Ovary (tissue), 9 donors: ENCODE results near the gene IL1R1. TPM values are rescaled to one million over a fixed set of nuclear protein-coding genes. Genes with fewer than 3 reads are reported as not detected.

Source experiments
- DNase-seq, 5 donors: peaks; one replicate each; pipeline ENCODE4 v3.0.0-alpha.2; 2019 to 2020
- H3K27ac ChIP-seq, 2 donors: fragments of 200-600 bp; one replicate each; pipeline versions ENCODE4 v1.5.1 to v1.8.0; 2019 to 2022
- H3K27me3 ChIP-seq: fragments of 200-600 bp; one replicate; pipeline ENCODE4 v1.8.0; 2022
- H3K36me3 ChIP-seq: fragments of 200-600 bp; sonication (generic); one replicate; pipeline ENCODE4 v1.5.1; 2019
- H3K4me1 ChIP-seq: one replicate; pipeline ENCODE4 v1.8.1; 2013; ENCODE audit warnings: mild to moderate bottlenecking, moderate library complexity; ENCODE audit not compliant: insufficient read depth
- H3K4me3 ChIP-seq: fragments of 200-600 bp; sonication (generic); one replicate; pipeline ENCODE4 v1.5.1; 2017
- H3K9me3 ChIP-seq, 2 donors: fragments of 200-600 bp in 1 of 2; sonication (generic) in 1 of 2; one replicate each; pipeline versions ENCODE4 v1.5.1 to v1.8.1; 2013 to 2019; ENCODE audit warnings: mild to moderate bottlenecking in 1 of 2, moderate library complexity in 1 of 2
- CTCF ChIP-seq, 3 donors: fragments of 450-650 bp in 2 of 3; fragments of 200-600 bp in 1 of 3; IDR thresholded peaks; one replicate each; pipeline versions ENCODE4 v1.5.1 to v1.8.0; 2016 to 2022; ENCODE audit warnings: antibody characterized with exemption in 3 of 3, mild to moderate bottlenecking in 1 of 3
- EP300 ChIP-seq: sonication (generic); formaldehyde crosslinking; IDR thresholded peaks from one replicate; pipeline ENCODE4 v1.6.1; 2017; ENCODE audit warnings: antibody characterized with exemption
- POLR2A ChIP-seq: fragments of 450-650 bp; IDR thresholded peaks from one replicate; pipeline ENCODE4 v1.6.1; 2017; ENCODE audit warnings: antibody characterized with exemption, mild to moderate bottlenecking, moderate library complexity
- WGBS, 3 donors: extraction: QIAGEN DNeasy Blood & Tissue Kit in 1 of 3; methylation state at CpG; one replicate each; pipeline versions ENCODE4 v1.1.5 to v1.1.7; 2013 to 2017; 5-methylcytosine and 5-hydroxymethylcytosine counted together
- intact Hi-C, 4 donors: fragments of 100-400 bp; cut with DNase I; formaldehyde crosslinking; loops; one replicate each; pipeline versions ENCODE4 v1.11.0 to v1.15.1; 2022 to 2023
- polyA plus RNA-seq, 2 donors: library from polyadenylated mRNA; stranded (reverse); fragments of 200-250 nt in 1 of 2; fragments of 350-450 nt in 1 of 2; fragmentation: Illumina TruSeq in 1 of 2; extraction: RNeasy Lipid Tissue Mini Kit (QIAGEN cat#74804) in 1 of 2; gene quantifications; one replicate each; pipeline ENCODE4 v1.2.3, GENCODE V29; 2013 to 2014
- total RNA-seq, 7 donors: library from RNA; depleted of rRNA in 2 of 7; stranded (reverse); fragments of >200 nt in 2 of 7; fragmentation: NEBNext Ultra II Directional in 3 of 7; extraction: Animal tissue kit (Norgen Biotek cat#: 25700) in 3 of 7; gene quantifications; one replicate each; pipeline versions ENCODE4 v1.1.0 to v1.2.4, GENCODE V29; 2016 to 2023
- donor health status: DM: no; HTN: no; CAD: no; lungs with moderate emphysema.
- donor health status: DM: no; HTN: no; CAD: no.
- donor health status: Bipolar disorder and iron deficiency.
- donor health status: DM: yes; HTN: yes; CAD: no.
- donor health status: DM: no; HTN: no; CAD: no.
- donor health status: DM: yes; HTN: yes; CAD: no.

IL1R1 gene
- total and polyA plus RNA-seq, 9 donors, result 6.5 to 142 (median 36.5) TPM

- Histone ChIP-seq H3K4me3 (no peak overlapping the region), H3K36me3 (no peaks in the 10 kb centered on the region), H3K9me3 (no peaks in the 10 kb centered on the region), H3K27ac (no peak overlapping the region), H3K4me1 (no peaks in the 10 kb centered on the region), H3K27me3 (no peaks in the 10 kb centered on the region)
- intact Hi-C loops, result no loop called here
- no peak for TF ChIP-seq EP300
- TF ChIP-seq POLR2A, result no peak
- no peak for TF ChIP-seq CTCF (IDR thresholded peaks at IDR 0.05)
- WGBS, 3 donors, result 72 to 80% (median 78%) methylated on average over 5 of the region's 5 CpGs
- DNase-seq, result no peak
These were observed 38.8 kb downstream of the IL1R1 start for GRCh38 chr2:102181376-102181775.

GRCh38 chr2:102181919-102182635 is 39.5 kb downstream of the IL1R1 start:
- no peaks in the 10 kb centered on the region for H3K4me1 ChIP-seq
- no peak for DNase-seq
- intact Hi-C loops, result no loop called here
- H3K9me3 ChIP-seq, result no peaks in the 10 kb centered on the region
- H3K4me3 ChIP-seq, result no peak overlapping the region
- TF ChIP-seq CTCF (IDR thresholded peaks at IDR 0.05), result no peak
- no peak for TF ChIP-seq POLR2A
- TF ChIP-seq EP300, result no peak
- no peaks in the 10 kb centered on the region for H3K36me3 ChIP-seq
- 54 to 61% (median 54%) methylated on average over 7 of the region's 7 CpGs for WGBS, 3 donors
- no peak overlapping the region for H3K27ac ChIP-seq
- no peaks in the 10 kb centered on the region for H3K27me3 ChIP-seq

GRCh38 chr2:102184018-102184417 is 41.5 kb downstream of the IL1R1 start:
- TF ChIP-seq CTCF (IDR thresholded peaks at IDR 0.05), result no peak
- no peak for TF ChIP-seq EP300
- TF ChIP-seq POLR2A, result no peak
- intact Hi-C loops, result no loop called here
- no peak for DNase-seq
- no peak overlapping the region for H3K27ac ChIP-seq
- H3K27me3 ChIP-seq, result no peaks in the 10 kb centered on the region
- WGBS, 3 donors, result 68 to 80% (median 79%) methylated on average over 2 of the region's 2 CpGs
- H3K4me3 ChIP-seq, result no peak overlapping the region
- H3K4me1 ChIP-seq, result no peaks in the 10 kb centered on the region
- no peaks in the 10 kb centered on the region for H3K36me3 ChIP-seq
- no peaks in the 10 kb centered on the region for H3K9me3 ChIP-seq

- H3K4me3 ChIP-seq, result no peak overlapping the region
- 91 to 98% (median 95%) methylated on average over 1 of the region's 1 CpG for WGBS, 3 donors
- no peak overlapping the region for H3K27ac ChIP-seq
- intact Hi-C loops, result no loop called here
- H3K27me3 ChIP-seq, result no peaks in the 10 kb centered on the region
- H3K9me3 ChIP-seq, result no peaks in the 10 kb centered on the region
- DNase-seq, result no peak
- no peaks in the 10 kb centered on the region for H3K36me3 ChIP-seq
- TF ChIP-seq CTCF (IDR thresholded peaks at IDR 0.05) (no peak), EP300 (no peak), POLR2A (no peak)
- no peaks in the 10 kb centered on the region for H3K4me1 ChIP-seq
These were observed 42.0 kb downstream of the IL1R1 start for GRCh38 chr2:102184568-102184967.
